KOPT-K1 (cell line): Measurements from ENCODE around the gene LCK.
A peak's percentile ranks its signal among the peaks of the same experiment; 100 is the strongest.
"Not testable (repeated sequence)": the region's sequence is repeated elsewhere in the genome, so short reads cannot be mapped to it uniquely, and the experiment has no call there.

Experiments used
- H3K27ac ChIP-seq: fragments of 200-600 bp; sonication (generic); 2 replicates; pipeline ENCODE4 v1.5.1; 2016; ENCODE audit warnings: antibody characterized with exemption, mild to moderate bottlenecking, low read depth, low read length; ENCODE audit not compliant: poor library complexity, severe bottlenecking
- H3K36me3 ChIP-seq: fragments of 200-600 bp; sonication (generic); 2 replicates; pipeline ENCODE4 v1.5.1; 2017; ENCODE audit warnings: antibody characterized with exemption, mild to moderate bottlenecking, low read length, moderate library complexity; ENCODE audit not compliant: insufficient read depth
- H3K9me3 ChIP-seq: fragments of 200-600 bp; sonication (generic); 2 replicates; pipeline ENCODE4 v1.5.1; 2017; ENCODE audit warnings: antibody characterized with exemption, low read length, mild to moderate bottlenecking; ENCODE audit not compliant: insufficient read depth, poor library complexity, severe bottlenecking

The LCK gene

DNA sequence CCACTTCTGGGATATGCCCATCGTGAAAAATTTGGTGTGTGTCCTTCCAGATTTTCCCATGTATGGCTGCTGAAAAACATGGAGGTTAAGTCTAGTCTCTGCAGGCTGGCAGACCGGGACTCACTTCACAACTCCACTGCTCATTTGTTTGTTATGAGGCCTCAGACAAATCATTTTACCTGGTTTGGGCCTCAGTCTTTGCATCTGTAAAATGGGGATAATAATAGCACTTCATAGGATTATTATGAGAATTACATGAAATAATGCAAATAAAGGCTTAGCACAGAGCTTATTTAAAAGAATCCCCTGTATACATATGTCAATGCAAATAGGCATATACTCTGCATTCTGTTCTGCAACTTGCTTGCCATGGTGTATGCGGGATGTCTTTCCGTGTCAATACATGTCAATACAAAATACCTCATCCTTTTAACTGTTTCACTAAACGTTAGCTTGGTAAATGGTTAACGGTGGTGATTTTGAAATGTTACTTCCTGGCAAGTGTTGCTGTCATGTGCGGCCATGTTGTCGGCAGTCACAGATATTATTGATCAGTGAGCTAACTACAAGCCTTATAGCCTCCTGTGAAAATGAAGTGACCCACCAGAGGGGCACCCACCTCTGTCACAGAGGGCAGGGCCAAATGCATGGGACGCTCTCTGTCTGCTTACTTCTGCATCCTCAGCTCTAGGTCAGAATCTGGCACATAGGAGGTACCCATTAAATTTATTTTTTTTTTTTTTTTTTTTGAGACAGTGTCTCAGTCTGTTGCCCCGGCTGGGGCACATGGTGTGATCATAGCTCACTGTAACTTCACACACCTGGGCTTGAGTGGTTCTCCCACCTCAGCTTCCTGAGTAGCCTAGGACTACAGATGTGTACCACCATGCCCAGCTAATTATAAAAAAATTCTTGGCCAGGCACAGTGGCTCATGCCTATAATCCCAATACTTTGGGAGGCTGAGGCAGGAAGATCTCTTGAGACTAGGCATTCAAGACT lies 4.3 kb downstream of the LCK start:
- H3K27ac ChIP-seq = peak overlapping the region; percentile 45
- H3K9me3 ChIP-seq = no peaks in the 10 kb centered on the region
- H3K36me3 ChIP-seq = peaks cover 31% of the 10 kb centered on the region

DNA sequence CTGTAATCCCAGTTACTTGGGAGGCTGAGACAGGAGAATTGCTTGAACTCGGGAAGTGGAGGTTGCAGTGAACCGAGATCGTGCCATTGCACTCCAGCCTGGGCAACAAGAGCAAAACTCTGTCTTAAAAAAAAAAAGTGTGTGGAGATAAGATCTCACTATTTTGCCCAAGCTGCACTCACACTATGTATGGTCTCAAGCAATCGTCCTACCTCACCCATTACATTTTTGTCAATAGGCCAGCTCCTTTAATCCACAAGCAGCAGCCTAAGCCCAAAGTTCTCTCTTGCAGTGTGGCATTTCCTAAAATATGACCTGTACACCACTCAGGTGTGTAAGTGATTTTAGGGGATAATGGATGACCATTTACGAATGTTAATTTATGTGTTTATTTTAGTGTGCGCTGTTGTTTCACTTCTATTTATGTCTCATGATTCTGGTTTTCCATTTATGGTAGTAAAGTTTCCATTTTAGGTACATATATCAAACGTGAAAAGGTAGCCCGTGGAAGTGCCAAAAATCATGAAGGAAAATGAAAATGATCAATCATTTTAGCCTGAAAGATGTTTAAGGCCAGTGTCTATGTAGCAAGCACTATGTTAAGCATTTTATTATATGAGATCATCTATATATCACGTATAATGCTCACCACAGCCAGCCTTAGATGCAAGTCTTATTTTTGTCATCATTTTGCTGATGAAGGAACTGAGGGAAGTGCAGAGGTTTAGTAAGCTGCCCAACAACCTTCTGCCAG lies 5.6 kb downstream of the LCK start:
- Histone ChIP-seq H3K36me3 (peaks cover 42% of the 10 kb centered on the region), H3K9me3 (no peaks in the 10 kb centered on the region), H3K27ac (peak overlapping the region; percentile 6)

DNA sequence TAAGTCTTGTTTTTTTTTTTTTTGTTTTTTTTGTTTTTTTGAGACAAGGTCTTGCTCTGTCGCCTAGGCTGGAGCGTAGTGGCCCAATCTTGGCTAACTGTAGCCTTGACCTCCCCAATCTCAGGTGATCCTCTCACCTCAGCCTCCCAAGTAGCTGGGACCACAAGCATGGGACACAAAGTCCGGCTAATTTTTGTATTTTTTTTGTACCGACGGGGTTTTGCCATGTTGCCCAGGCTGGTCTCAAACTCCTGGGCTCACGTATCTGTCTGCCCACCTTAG lies 6.1 kb downstream of the LCK start:
- H3K9me3 ChIP-seq = no peaks in the 10 kb centered on the region
- H3K36me3 ChIP-seq = peaks cover 42% of the 10 kb centered on the region
- no peak overlapping the region for H3K27ac ChIP-seq

DNA sequence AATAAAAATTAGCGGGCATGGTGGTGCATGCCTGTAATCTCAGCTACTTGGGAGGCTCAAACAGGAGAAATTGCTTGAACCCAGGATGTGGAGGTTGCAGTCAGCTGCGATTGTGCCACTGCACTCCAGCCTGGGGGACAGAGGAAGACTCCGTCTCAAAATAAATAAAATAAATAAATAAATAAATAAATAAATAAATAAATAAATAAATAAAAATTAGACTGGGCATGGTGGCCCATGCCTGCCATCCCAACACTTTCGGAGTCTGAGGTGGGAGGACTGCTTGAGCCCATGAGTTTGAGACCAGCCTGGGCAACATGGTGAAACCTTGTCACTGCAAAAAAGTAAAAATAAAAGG lies 12.2 kb downstream of the LCK start:
- H3K9me3 ChIP-seq = not testable (repeated sequence)
- H3K36me3 ChIP-seq = peaks cover 37% of the 10 kb centered on the region
- H3K27ac ChIP-seq = peak overlapping the region; percentile 76

DNA sequence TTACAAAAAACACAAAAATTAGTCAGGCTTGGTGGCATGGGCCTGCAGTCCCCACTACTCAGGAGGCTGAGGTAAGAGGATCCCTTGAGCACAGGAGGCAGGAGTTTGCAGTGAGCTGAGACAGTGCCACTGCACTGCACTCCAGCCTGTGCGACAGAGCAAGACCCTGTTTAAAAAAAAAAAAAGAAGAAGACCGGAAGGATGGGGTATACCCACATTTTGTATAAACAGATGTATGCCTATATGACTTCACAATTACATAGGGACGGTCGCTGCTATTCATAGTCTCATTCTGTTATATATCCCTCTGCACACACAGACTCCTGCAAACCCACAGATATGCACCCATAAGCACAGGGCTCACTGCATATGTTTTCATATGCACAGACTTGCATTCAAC lies 12.7 kb downstream of the LCK start:
- Histone ChIP-seq H3K9me3 (no peaks in the 10 kb centered on the region), H3K27ac (peak overlapping the region; percentile 76)

DNA sequence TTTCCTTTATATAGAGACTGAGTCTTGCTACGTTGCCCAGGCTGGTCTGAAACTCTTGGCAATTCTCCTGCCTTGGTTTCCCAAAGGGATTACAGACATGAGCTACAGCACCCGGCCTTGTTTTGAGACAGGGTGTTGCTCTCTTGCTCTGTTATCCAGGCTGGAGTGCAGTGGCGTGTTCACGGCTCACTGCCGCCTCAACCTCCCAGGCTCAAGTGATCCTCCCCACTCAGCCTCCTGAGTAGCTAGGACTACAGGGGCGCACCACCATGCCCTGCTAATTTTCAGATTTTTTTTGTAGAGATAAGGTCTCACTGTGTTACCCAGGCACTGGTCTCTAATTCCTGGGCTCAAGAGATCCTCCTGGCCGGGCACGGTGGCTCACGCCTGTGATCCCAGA lies 14.8 kb downstream of the LCK start:
- Histone ChIP-seq H3K27ac (peak overlapping the region; percentile 76), H3K9me3 (no peaks in the 10 kb centered on the region), H3K36me3 (peaks cover 20% of the 10 kb centered on the region; the same call in 1 of the 2 replicates)

More for the DNA sequence above, 12.7 kb downstream of the LCK start:
- peaks cover 32% of the 10 kb centered on the region for H3K36me3 ChIP-seq

DNA sequence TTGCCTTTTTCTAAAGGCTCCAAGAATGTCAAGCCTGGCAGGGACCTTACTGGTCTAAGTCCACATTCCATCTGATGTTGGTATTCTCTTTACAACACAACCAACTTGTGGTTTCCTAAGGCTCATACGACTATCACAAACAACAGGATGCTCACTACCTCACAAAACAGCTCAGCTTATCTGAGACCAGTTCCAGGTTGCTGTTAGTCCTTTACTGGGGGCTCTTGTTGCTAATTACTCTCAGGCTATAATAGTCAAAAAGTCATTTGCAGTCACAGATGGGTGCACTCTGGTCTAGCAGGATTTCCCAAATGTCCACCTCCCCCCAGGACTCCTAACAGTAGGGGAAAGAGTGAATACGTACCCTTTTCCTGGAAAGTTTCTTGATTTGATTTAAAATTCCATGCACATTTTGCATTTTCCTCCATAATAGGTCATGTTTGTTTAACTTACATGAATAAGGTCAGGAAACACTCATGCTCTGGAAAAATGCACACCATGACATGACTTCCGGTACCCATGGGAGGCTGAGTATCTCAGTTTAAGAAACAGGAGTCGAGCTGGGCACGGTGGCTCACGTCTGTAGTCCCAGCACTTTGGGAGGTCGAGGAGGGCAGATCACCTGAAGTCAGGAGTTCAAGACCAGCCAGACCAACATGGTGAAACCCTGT lies 16.0 kb downstream of the LCK start:
- H3K9me3 ChIP-seq = no peaks in the 10 kb centered on the region
- peaks cover 23% of the 10 kb centered on the region; the same call in 1 of the 2 replicates for H3K36me3 ChIP-seq
- peak overlapping the region; percentile 59 for H3K27ac ChIP-seq

DNA sequence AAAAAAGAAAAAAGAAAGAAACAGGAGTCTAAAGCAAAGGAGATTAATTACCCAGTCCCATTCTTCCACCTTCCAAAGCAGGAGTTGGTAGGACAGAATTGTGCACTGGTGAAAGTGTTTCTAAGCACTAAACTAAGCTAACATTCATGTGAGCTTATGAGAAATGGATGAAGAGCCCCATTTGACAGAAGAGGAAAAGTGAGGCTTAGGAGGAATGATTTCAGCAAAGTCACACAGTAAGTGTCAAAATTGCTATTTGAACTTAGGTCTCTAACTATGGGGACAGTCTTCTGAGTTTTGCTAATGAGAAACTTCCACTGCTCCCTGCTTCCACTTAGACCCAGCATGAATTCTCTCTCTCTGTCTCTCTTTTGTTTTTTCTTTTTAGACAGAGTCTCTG lies 18.7 kb downstream of the LCK start:
- Histone ChIP-seq H3K9me3 (no peaks in the 10 kb centered on the region), H3K36me3 (peaks cover 22% of the 10 kb centered on the region; the same call in 1 of the 2 replicates), H3K27ac (no peak overlapping the region)

DNA sequence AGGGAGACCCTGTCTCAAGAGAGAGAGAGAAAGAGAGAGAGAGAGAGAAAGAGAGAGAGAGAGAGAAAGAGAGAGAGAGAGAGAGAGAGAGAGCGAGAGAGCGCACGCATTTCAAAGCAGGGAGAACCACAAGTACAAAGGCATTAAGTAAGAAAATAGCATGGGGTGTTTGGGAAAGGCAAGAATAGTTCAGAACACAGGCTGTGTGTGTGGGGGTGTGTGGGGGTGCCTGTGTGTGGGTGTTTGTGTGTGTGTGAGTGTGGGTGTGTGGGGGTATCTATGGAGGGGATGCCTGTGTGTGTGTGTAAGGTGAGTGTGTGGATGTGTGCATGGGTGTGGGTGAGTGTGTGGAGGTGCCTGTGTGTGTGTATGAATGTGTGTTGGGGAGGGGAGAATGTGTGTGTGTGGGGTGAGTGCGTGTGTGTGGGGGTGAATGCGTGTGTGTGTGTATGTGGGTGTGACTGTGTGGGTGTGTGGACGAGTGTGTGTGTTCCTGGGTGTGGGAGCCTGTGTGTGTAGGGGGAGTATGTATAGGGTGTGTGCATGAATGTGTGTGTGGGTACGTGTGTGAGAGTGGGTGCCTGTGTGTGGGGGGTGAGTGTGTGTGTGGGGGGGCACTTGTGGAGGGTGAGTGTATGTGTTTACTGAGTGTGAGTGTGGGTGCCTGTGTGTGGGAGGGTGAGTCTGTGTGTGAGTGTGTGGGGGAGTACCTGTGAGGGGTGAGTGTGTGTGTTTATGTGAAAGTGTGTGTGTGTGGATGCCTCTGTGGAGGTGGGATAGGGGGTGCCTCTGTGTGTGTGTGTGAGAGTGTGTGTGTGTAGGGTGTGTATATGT lies 21.7 kb downstream of the LCK start:
- Histone ChIP-seq H3K27ac (peak overlapping the region; percentile 99), H3K36me3 (peaks cover 44% of the 10 kb centered on the region), H3K9me3 (no peaks in the 10 kb centered on the region)

DNA sequence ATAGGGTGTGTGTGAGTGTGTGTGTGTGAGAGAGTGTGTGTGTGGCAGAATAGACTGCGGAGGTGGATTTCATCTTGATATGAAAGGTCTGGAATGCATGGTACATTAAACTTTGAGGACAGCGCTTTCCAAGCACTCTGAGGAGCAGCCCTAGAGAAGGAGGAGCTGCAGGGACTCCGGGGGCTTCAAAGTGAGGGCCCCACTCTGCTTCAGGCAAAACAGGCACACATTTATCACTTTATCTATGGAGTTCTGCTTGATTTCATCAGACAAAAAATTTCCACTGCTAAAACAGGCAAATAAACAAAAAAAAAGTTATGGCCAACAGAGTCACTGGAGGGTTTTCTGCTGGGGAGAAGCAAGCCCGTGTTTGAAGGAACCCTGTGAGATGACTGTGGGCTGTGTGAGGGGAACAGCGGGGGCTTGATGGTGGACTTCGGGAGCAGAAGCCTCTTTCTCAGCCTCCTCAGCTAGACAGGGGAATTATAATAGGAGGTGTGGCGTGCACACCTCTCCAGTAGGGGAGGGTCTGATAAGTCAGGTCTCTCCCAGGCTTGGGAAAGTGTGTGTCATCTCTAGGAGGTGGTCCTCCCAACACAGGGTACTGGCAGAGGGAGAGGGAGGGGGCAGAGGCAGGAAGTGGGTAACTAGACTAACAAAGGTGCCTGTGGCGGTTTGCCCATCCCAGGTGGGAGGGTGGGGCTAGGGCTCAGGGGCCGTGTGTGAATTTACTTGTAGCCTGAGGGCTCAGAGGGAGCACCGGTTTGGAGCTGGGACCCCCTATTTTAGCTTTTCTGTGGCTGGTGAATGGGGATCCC lies 22.5 kb downstream of the LCK start:
- Histone ChIP-seq H3K27ac (peak overlapping the region; percentile 99), H3K36me3 (peaks cover 52% of the 10 kb centered on the region), H3K9me3 (no peaks in the 10 kb centered on the region)

DNA sequence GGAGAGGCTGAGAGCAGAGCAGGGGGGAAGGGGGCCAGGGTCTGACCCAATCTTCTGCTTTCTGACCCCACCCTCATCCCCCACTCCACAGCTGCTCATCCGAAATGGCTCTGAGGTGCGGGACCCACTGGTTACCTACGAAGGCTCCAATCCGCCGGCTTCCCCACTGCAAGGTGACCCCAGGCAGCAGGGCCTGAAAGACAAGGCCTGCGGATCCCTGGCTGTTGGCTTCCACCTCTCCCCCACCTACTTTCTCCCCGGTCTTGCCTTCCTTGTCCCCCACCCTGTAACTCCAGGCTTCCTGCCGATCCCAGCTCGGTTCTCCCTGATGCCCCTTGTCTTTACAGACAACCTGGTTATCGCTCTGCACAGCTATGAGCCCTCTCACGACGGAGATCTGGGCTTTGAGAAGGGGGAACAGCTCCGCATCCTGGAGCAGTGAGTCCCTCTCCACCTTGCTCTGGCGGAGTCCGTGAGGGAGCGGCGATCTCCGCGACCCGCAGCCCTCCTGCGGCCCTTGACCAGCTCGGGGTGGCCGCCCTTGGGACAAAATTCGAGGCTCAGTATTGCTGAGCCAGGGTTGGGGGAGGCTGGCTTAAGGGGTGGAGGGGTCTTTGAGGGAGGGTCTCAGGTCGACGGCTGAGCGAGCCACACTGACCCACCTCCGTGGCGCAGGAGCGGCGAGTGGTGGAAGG lies 23.7 kb downstream of the LCK start:
- Histone ChIP-seq H3K36me3 (peaks cover 64% of the 10 kb centered on the region), H3K27ac (peak overlapping the region; percentile 99), H3K9me3 (no peaks in the 10 kb centered on the region)

DNA sequence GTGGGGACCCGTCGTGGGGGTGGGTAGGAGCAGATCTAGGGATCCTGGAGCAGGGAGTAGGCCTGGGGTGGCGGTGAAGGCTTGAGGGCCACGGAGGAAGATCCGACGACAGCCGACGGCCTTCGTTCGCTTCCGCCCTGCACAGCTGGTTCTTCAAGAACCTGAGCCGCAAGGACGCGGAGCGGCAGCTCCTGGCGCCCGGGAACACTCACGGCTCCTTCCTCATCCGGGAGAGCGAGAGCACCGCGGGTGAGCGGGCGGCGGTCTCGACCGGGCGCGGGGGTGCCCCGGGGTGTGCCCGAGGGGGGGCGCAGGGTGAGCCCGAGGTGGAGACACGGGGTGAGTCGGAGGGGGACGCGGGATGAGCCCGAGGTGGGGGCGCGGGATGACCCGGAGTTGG lies 24.4 kb downstream of the LCK start:
- peaks cover 71% of the 10 kb centered on the region for H3K36me3 ChIP-seq
- H3K27ac ChIP-seq = peak overlapping the region; percentile 99
- no peaks in the 10 kb centered on the region for H3K9me3 ChIP-seq

DNA sequence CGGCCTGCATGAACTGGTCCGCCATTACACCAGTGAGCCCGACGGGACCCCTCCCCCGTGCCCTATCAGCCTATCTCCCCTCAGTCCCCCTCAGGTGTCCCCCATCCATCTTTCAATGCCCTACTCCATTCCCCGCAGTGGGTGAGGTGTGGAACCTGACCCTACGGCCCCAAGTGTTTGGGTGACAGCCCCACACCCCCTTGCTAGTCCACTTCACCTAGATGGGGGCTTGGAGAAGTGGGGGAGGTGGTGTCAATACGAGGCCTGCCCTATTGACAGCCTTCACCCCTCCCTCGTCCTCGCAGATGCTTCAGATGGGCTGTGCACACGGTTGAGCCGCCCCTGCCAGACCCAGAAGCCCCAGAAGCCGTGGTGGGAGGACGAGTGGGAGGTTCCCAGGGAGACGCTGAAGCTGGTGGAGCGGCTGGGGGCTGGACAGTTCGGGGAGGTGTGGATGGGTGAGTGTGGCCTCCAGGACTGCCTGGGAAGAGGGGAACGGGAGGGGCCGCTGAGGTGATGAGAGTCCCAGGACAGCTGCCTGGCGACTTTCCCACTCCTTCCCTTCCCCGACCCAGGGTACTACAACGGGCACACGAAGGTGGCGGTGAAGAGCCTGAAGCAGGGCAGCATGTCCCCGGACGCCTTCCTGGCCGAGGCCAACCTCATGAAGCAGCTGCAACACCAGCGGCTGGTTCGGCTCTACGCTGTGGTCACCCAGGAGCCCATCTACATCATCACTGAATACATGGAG lies 25.1 kb downstream of the LCK start:
- H3K27ac ChIP-seq = peak overlapping the region; percentile 99
- peaks cover 74% of the 10 kb centered on the region for H3K36me3 ChIP-seq
- H3K9me3 ChIP-seq = no peaks in the 10 kb centered on the region
